Mucosa of gallbladder (tissue), 1 donor: ENCODE measurements around the gene DISC1. TPM values are rescaled to one million over a fixed set of nuclear protein-coding genes. Genes with fewer than 3 reads are reported as not detected.

Experiments used
- DNase-seq: peaks from one replicate; pipeline ENCODE4 v3.0.0-alpha.2; 2020; ENCODE audit warnings: low spot score
- total RNA-seq: library from RNA; stranded (reverse); gene quantifications from one replicate; pipeline ENCODE4 v1.2.1, GENCODE V29; 2021
- donor health status: DM: no; HTN: no; CAD: no.

The DISC1 gene
- total RNA-seq, 1 donor from 2014 or later, result 10.8 TPM

- no peak for DNase-seq
Observed at GRCh38 chr1:231990388-231990787, 363.8 kb downstream of the DISC1 start.

GRCh38 chr1:231991231-231991630 is 364.6 kb downstream of the DISC1 start:
- no peak for DNase-seq

DNA sequence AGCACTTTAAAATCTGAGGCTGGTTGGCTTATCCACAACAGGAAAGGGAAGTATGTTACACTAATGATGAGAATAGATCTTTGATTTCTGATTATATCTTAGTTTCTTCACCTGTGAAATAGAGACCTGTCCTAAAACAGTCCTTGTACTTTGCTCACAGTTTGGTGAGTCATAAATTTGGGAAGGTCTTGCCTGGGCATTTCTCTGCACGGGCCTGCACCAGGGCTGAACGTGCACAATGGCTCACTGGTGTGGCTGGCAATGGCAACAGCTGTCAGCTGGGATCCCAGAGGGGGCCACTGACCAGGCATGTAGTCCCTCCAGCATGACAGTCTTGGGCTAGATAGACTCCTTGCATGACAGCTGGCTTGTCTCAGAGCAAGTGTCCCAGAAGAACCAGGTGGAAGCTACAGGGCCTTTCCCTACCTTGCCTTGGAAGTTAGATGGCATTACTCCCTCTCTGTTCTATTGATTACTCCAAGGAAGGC is 367.4 kb downstream of the DISC1 start:
- DNase-seq, result no peak

DNA sequence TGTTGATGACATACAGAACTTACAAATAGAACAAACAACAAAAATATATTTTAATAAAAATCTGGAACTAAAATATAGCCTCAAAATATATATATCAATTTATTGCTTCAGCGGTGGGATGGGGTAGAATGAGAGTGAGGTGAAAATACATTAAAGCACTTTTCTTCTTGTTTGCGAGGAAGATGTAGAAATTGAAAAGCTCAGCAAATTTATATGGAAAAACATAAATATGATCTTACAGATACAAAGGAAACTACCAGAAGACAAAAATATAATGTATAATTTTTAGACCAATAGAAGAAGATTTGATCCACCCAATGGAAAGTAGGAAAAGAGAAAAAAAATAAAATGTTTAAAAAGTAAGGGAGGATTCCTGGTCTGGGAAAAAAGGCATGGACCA is 372.2 kb downstream of the DISC1 start:
- DNase-seq, result no peak

DNA sequence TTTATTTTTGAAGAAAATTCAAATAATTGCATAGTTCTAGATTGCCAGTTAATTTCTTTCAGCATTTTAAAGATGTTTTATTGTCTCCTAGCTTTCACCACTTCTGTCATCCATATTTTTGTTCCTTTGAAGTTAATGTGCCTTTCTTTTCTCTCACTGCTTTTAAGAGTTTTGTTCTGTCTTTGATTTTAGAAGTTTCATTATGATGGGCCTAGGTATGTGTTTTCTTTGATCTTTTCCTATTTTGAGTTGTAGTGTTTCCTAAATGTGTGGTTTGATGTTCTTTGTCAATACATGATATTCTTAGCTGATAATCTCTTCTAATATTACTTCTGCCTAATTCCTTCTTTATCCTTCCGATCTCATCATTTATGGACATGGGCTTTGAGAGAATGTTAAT is 378.7 kb downstream of the DISC1 start:
- no peak for DNase-seq

DNA sequence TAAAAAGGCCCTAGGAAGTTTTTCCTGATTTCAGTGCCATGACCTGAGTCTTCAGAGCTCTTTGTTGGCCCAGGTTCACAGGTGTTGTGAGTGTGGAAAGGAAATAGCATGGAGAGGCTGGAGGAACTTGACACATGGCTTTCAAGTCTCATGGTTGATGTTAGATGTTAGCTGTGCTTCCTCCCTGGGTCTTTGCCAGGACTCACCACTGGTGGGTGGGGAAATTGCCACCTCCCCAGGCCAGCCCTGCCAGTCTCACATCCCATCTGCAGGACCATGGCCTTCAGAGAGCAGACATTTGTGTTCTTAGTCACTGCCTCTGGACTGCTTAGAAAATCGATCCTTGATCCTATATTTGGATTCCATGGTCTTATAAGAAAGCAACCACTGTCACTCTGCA is 383.2 kb downstream of the DISC1 start:
- peak; percentile 40 for DNase-seq

GRCh38 chr1:232011961-232012360 is 385.4 kb downstream of the DISC1 start:
- no peak for DNase-seq

- peak; percentile 72 for DNase-seq
Observed at GRCh38 chr1:232012773-232013386, 386.3 kb downstream of the DISC1 start.

DNA sequence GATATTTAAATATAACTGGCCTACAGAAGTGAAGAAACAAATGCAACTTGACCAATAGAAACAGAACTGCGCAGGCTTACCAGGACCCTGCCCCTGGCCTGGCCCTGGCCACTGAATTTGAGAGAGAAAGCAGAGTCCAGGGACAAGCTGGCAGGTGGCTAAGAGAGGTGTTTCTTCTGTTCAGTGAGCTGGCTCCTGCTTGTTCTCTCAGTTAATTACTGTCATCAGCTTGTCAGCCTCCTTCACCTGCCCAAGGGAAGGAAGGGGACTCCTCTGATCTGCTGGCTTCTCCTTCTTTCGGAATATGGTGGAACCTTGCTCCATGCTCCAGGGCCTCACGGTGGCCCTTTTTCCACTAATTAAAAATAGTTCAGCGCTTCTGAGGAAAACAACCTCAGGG is 388.4 kb downstream of the DISC1 start:
- no peak for DNase-seq

DNA sequence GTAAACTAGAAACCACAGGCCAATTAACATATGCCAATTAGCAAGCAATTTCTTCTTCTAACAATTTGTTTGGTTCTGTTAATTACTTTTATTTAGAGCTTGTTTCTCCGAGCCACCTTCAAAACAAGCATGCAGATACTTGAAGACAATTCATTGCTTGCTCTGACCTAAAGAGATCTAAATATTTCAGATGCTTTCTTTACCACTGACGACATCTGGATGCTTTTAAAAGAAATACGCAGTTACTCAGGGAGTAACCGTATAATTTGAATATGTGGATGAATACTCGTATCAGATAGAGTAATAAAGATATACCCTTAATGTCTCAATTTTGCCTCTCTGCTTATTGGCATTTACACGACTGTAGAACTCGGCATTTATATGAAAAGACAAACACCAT is 390.0 kb downstream of the DISC1 start:
- DNase-seq, result no peak

DNA sequence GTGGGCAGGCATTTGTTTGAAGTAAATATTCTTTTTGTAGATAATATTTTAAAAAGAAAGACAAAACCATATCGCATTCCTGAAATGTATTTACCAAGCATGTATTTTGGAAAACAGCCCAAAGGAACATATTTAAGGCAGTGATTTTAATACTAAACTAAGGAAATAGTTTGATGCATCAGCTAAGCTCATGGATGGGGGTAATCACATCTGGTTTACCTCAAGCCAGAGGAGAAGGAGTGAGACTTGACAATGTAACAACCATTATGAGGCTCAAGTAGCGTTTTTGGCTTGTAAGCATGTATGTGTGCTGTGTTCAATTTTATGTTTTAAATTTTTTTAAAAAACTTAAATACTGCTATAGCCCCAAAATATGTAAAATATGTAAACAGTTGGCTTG is 390.5 kb downstream of the DISC1 start:
- DNase-seq, result no peak

DNA sequence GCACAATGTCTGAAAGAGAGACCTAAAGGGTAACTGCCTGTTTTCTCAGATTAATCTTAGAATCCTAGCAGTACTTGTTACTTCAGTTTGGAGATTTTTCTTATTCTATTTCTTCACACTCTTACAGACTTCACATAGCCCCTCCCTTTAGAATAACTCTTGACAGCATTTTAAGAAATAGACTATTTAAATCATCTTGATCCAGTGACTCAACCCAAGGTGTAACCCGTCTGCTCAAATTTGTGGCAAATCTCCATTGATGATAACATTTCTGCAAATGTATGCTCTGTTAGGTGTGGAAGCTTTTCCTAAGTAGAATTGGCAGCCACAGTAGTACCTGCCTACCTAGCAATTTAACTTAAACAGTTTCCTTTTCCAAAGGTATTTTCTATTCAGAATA is 391.2 kb downstream of the DISC1 start:
- DNase-seq, result no peak

DNA sequence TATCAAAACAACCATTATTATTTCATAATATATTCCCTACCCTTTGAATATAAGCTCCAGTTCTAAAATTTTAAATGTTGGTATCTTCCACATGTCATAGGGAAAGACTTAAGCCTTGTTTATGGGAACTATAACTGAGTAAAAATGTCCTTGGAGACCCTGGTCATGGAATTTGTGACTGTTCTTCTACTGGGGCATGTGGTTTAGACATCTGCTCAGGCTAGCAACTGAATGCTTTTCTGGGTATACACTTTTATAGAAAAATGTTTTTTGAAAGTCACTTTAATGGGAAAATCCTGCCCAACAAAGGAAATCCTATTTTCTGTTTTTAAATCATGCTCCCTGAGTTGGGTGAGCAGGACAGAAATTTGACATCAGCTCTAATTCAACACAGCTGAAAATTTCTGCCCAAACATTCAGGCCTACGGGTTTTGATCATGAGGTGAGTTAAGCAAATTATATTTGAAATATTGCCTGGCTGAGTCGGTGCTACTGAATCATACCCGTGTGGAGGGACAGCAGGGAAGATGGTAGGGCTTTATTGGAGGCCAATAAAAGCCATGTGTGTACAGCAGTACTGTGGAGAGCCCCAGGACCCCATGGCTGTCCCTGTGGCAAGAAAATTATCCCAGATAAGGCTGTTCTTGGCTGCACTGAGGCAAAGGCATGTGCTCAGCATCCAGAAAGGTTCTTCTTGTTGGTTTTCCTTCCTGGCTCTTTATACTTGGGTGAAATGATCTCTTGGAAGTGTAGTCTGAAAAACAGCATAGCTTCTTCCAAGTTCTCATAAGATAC is 391.8 kb downstream of the DISC1 start:
- no peak for DNase-seq

GRCh38 chr1:232019026-232019340 is 392.4 kb downstream of the DISC1 start:
- DNase-seq, result no peak

GRCh38 chr1:232020352-232020751 is 393.8 kb downstream of the DISC1 start:
- DNase-seq, result no peak

- no peak for DNase-seq
Observed at GRCh38 chr1:232029315-232029714, 402.7 kb downstream of the DISC1 start.

DNA sequence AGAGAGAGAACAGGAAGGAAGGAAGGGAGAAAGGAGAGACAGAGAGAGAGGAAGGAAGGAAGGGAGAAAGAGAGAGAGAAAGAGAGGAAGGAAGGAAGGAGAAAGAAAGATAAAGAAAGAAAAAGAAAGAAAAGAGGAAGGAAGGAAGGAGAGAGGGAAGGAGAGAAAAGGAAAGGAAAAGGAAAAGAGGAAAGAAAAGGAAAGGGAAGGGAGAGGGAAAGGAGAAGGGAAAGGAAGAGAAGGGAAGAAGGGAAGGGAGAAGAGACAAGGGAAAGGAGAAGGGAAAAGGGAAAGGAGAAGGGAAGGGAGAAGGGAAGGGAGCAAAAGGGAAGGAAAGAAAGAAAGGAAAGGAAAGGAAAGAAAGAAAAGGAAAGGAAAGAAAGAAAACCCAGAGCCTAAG is 404.6 kb downstream of the DISC1 start:
- no peak for DNase-seq

GRCh38 chr1:232033285-232033684 is 406.7 kb downstream of the DISC1 start:
- no peak for DNase-seq

DNA sequence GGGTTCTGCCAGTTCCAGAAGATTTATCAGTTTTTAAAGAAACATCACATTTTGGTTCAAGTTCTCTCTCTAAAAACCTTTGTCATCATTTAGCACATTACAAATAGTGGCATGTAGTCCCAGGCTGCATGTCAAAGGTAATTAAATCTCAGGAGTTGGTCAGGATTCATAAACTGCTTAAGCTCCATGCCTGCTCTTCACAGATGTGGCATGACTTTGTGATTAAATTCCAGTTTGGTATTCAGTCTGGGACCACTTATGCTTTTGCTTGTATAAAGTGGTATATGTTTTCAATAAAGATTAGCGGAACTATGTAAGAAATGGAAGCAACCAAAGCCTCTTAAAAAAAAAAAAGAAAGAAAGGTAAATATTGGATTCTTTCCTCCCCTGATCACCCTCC is 408.0 kb downstream of the DISC1 start:
- no peak for DNase-seq

- no peak for DNase-seq
Observed at GRCh38 chr1:232036181-232036933, 409.8 kb downstream of the DISC1 start.

DNA sequence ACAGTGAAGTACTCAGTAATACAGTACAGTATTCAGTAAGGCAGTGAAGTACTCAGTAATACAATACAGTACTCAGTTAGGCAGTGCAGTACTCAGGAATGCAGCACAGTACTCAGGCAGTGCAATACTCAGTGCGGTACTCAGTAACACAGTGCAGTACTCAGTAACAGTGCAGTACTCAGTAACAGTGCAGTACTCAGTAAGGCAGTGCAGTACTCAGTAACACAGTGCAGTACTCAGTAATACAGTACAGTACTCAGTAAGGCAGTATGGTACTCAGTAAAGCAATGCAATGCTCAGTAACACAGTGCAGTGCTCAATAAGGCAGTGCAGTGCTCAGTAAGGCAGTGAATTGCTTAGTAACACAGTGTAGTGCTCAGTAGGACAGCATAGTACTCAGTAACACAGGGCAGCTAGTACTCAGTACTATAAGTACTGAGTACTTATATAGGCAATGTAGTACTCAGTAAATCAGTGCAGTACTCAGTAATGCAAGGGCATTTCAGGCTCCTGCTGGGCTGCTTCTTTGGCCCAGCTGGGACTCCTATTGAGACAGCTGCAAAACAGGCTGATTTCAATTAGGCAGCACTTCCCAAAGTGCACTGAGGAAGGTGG is 411.3 kb downstream of the DISC1 start:
- DNase-seq, result no peak
